Placental pericyte (primary cell): ENCODE results near the gene KIF21A. TPM values are rescaled to one million over a fixed set of nuclear protein-coding genes. Genes with fewer than 3 reads are reported as not detected.

Experiments used
- total RNA-seq: library from RNA; depleted of rRNA; stranded (reverse); fragments of >200 nt; gene quantifications from 2 replicates; pipeline ENCODE4 v1.2.3, GENCODE V29; 2012

Gene KIF21A, protein sequence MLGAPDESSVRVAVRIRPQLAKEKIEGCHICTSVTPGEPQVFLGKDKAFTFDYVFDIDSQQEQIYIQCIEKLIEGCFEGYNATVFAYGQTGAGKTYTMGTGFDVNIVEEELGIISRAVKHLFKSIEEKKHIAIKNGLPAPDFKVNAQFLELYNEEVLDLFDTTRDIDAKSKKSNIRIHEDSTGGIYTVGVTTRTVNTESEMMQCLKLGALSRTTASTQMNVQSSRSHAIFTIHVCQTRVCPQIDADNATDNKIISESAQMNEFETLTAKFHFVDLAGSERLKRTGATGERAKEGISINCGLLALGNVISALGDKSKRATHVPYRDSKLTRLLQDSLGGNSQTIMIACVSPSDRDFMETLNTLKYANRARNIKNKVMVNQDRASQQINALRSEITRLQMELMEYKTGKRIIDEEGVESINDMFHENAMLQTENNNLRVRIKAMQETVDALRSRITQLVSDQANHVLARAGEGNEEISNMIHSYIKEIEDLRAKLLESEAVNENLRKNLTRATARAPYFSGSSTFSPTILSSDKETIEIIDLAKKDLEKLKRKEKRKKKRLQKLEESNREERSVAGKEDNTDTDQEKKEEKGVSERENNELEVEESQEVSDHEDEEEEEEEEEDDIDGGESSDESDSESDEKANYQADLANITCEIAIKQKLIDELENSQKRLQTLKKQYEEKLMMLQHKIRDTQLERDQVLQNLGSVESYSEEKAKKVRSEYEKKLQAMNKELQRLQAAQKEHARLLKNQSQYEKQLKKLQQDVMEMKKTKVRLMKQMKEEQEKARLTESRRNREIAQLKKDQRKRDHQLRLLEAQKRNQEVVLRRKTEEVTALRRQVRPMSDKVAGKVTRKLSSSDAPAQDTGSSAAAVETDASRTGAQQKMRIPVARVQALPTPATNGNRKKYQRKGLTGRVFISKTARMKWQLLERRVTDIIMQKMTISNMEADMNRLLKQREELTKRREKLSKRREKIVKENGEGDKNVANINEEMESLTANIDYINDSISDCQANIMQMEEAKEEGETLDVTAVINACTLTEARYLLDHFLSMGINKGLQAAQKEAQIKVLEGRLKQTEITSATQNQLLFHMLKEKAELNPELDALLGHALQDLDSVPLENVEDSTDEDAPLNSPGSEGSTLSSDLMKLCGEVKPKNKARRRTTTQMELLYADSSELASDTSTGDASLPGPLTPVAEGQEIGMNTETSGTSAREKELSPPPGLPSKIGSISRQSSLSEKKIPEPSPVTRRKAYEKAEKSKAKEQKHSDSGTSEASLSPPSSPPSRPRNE (N-terminal part only)
- total RNA-seq: 6.3 and 9.4 TPM in 2 replicates

DNA sequence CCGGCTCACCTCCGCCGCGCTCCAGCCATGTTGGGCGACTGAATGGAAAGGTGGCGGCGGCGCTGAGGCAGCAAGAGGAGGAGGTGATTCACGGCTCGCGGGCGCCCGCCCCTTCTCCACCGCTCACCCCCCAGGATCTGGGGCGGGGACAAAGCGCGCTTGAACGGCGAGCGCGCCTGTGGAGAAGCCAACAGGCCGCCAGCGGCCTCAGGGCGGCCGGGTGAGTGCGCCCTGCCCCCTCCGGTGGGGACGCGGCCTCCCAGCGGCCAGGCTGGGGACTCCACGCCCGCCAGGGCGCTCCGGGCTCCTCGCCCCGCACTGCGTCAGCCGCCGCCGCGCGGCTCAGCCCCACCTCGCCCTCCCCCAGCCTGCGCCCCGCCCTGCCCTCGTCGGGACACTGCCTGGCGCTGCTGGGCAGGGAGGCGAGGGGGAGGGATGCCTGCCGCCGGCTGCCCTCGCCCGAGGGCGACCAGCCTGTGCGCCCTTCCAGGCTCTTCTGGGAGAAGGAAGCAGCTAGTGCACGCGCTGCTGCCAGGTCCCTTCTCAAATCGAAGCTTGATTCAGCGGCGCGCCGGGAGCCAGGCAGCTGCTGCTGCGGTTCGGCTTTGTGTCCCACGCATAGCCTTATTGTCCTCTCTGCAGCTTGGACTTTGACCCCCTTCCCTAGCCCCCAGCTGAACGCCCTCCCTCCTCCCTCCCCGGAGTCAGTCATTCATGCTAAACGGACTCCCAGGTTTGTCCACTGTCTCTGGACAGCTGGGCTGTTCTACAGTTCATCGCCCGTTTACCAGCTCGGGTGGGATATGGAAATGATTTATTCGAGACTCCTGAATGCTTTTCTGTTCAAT is at the start of gene KIF21A:
Gene KIF21A, minus strand, starts transcription at position 40 of the 848 bp plus-strand sequence. CDS start 150 bp downstream, outside the sequence.

Other genes starting within 250 kb of the KIF21A start
- under 0.01 and 0.14 TPM in 2 replicates for gene ABCD2, start 176.7 kb upstream of the KIF21A start, total RNA-seq